Hepatocyte (in vitro differentiated cells): ENCODE results near the gene MBD5. TPM values are rescaled to one million over a fixed set of nuclear protein-coding genes. Genes with fewer than 3 reads are reported as not detected.

Source experiments
- DNase-seq: peaks from one replicate; pipeline ENCODE4 v3.0.0-alpha.2; 2016; ENCODE audit warnings: low spot score
- H2AFZ ChIP-seq: fragments of 200-600 bp; sonication (generic); 2 replicates; pipeline ENCODE4 v1.6.0; 2016; ENCODE audit warnings: antibody characterized with exemption, mild to moderate bottlenecking
- H3K27ac ChIP-seq: fragments of 200-600 bp; sonication (generic); 2 replicates; pipeline ENCODE4 v1.5.1; 2016; ENCODE audit warnings: mild to moderate bottlenecking
- H3K27me3 ChIP-seq: fragments of 200-600 bp; sonication (generic); 2 replicates; pipeline ENCODE4 v1.6.1; 2016
- H3K36me3 ChIP-seq: fragments of 200-600 bp; sonication (generic); replicated peaks from 2 replicates; pipeline ENCODE4 v1.5.1; 2016; ENCODE audit warnings: low read depth; ENCODE audit not compliant: insufficient read depth
- H3K4me1 ChIP-seq: fragments of 200-600 bp; sonication (generic); 2 replicates; pipeline ENCODE4 v1.5.1; 2016; ENCODE audit warnings: mild to moderate bottlenecking, moderate library complexity; ENCODE audit not compliant: insufficient read depth
- H3K4me2 ChIP-seq: fragments of 200-600 bp; sonication (generic); 2 replicates; pipeline ENCODE4 v1.6.0; 2016
- H3K4me3 ChIP-seq: fragments of 200-600 bp; sonication (generic); 2 replicates; pipeline ENCODE4 v1.5.1; 2016; ENCODE audit warnings: mild to moderate bottlenecking
- H3K79me2 ChIP-seq: fragments of 200-600 bp; sonication (generic); 2 replicates; pipeline ENCODE4 v1.6.0; 2017; ENCODE audit warnings: mild to moderate bottlenecking
- H3K9me2 ChIP-seq: fragments of 200-600 bp; sonication (generic); replicated peaks from 2 replicates; pipeline ENCODE4 v1.6.0; 2017; ENCODE audit warnings: mild to moderate bottlenecking; ENCODE audit not compliant: insufficient read depth
- H3K9me3 ChIP-seq: fragments of 200-600 bp; sonication (generic); 2 replicates; pipeline ENCODE4 v1.5.1; 2016; ENCODE audit warnings: low read depth, mild to moderate bottlenecking
- H4K20me1 ChIP-seq: fragments of 200-600 bp; sonication (generic); 2 replicates; pipeline ENCODE4 v1.6.0; 2016; ENCODE audit warnings: mild to moderate bottlenecking; ENCODE audit not compliant: insufficient read depth, poor library complexity, severe bottlenecking
- EZH2 ChIP-seq: fragments of 200-600 bp; sonication (generic); IDR thresholded peaks from 2 replicates; pipeline ENCODE4 v1.6.1; 2016; ENCODE audit warnings: antibody characterized with exemption, mild to moderate bottlenecking, borderline replicate concordance
- EZH2phosphoT487 ChIP-seq: fragments of 200-600 bp; sonication (generic); IDR thresholded peaks from one replicate; pipeline ENCODE4 v1.6.1; 2018; ENCODE audit warnings: antibody characterized with exemption, mild to moderate bottlenecking, low read depth, moderate library complexity; ENCODE audit not compliant: unreplicated experiment, severe bottlenecking
- WGBS: methylation state at CpG from one replicate; pipeline ENCODE4 v1.1.6; 2016; ENCODE audit warnings: low lambda C conversion rate; ENCODE audit errors: missing lambda C conversion rate; 5-methylcytosine and 5-hydroxymethylcytosine counted together
- polyA plus RNA-seq: library from polyadenylated mRNA; unstranded; fragments of >200 nt; fragmentation: Nextera tagmentation; extraction: Ambion mirVana; gene quantifications from 2 replicates; pipeline ENCODE4 v1.2.1, GENCODE V29; 2016
- total RNA-seq: library from RNA; depleted of rRNA; stranded (reverse); fragments of >200 nt; gene quantifications from 2 replicates; pipeline ENCODE4 v1.2.3, GENCODE V29; 2014
- TF ChIP-seq, protein P1 (sequence below): fragments of 200-600 bp; sonication (generic); IDR thresholded peaks from 2 replicates; pipeline ENCODE4 v1.5.1; 2016; ENCODE audit warnings: antibody characterized with exemption, mild to moderate bottlenecking; ENCODE audit not compliant: poor library complexity

Gene MBD5
- total and polyA plus RNA-seq, 2 experiments from 2014 or later, result 20.9 to 36.2 TPM

DNA sequence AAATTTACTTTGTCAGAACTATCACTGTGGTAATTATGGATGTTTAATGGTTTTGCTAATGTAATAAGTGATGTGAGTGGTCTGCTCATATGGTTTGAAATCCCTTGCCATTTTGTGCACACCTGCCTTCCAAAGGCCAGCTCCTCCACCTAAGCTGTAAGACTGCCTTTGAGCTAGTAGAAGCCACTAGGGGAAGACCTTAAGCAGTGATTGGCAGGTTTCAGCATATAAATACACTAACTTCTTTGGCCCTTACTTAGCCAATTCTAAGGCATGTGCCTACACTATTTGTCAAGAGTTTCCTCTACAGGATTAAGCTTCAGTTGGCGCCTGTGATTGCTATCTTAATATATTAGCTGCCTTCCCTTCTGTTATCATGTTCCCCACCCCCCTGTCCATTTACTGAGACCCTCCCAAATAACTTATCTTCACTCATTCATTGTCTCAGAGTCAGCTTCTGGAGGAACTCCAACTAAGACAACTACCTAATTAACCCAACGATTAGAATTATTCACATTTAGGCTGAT is 141.1 kb downstream of the MBD5 start:
- no peak overlapping the region for H3K4me3 ChIP-seq
- H3K27ac ChIP-seq, result no peak overlapping the region
- peaks cover 7% of the 10 kb centered on the region for H3K79me2 ChIP-seq
- H2AFZ ChIP-seq, result no peak overlapping the region
- H3K4me2 ChIP-seq, result no peak overlapping the region
- no peaks in the 10 kb centered on the region for H3K9me3 ChIP-seq
- TF ChIP-seq EZH2phosphoT487, result no peak
- TF ChIP-seq, protein P1, sequence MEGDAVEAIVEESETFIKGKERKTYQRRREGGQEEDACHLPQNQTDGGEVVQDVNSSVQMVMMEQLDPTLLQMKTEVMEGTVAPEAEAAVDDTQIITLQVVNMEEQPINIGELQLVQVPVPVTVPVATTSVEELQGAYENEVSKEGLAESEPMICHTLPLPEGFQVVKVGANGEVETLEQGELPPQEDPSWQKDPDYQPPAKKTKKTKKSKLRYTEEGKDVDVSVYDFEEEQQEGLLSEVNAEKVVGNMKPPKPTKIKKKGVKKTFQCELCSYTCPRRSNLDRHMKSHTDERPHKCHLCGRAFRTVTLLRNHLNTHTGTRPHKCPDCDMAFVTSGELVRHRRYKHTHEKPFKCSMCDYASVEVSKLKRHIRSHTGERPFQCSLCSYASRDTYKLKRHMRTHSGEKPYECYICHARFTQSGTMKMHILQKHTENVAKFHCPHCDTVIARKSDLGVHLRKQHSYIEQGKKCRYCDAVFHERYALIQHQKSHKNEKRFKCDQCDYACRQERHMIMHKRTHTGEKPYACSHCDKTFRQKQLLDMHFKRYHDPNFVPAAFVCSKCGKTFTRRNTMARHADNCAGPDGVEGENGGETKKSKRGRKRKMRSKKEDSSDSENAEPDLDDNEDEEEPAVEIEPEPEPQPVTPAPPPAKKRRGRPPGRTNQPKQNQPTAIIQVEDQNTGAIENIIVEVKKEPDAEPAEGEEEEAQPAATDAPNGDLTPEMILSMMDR, result no peak
- TF ChIP-seq EZH2, result no peak
- H3K4me1 ChIP-seq, result no peaks in the 10 kb centered on the region
- no peaks in the 10 kb centered on the region for H3K27me3 ChIP-seq
- no peak for DNase-seq
- H3K9me2 ChIP-seq, result no peaks in the 10 kb centered on the region
- 77% methylated on average over 2 of the region's 2 CpGs for WGBS
- no peaks in the 10 kb centered on the region for H3K36me3 ChIP-seq
- H4K20me1 ChIP-seq, result no peaks in the 10 kb centered on the region

DNA sequence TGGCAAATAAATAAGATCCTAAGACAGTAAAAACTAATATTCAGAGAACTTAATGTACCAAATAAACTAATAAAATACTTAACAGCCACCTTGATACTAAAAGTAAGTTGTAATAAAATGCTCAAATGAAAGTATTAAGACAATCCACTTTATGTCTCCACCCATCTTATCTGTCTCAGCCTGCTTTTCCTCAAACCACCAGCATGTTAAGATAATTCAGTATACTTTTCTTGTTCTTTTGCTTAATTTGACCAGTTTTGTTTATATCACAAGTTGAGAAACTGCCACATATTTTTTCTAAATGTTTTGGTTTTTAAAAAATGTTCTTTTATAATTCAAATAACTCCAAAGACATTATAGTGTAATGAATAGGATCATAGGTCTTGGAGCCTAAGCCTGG is 142.0 kb downstream of the MBD5 start:
- no peak overlapping the region for H3K27ac ChIP-seq
- TF ChIP-seq EZH2 (no peak), EZH2phosphoT487 (no peak)
- peaks cover 7% of the 10 kb centered on the region for H3K79me2 ChIP-seq
- H3K9me3 ChIP-seq, result no peaks in the 10 kb centered on the region
- H3K4me2 ChIP-seq, result no peak overlapping the region
- no peak overlapping the region for H3K4me3 ChIP-seq
- DNase-seq, result no peak
- no peak overlapping the region for H2AFZ ChIP-seq
- H3K27me3 ChIP-seq, result no peaks in the 10 kb centered on the region
- H3K36me3 ChIP-seq, result no peaks in the 10 kb centered on the region
- H4K20me1 ChIP-seq, result no peaks in the 10 kb centered on the region
- H3K4me1 ChIP-seq, result no peaks in the 10 kb centered on the region
- no peaks in the 10 kb centered on the region for H3K9me2 ChIP-seq

DNA sequence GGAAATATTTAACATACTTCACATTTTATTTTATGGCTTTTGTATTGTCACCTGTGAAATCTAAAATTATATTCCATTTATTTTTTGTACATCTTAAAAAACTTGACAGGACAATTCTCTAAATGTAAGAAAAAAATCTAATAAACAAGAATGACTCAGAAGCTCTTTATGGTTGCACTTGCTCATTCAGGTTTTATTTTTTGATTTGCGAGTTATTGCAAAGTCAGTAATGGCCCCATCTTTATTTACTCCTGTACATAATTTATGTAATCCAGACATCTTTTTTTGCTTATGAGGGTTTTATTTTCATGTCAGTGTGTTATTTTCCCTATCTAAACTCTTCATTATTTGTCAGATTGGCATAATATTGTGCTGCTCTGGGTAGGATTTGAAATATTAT is 145.1 kb downstream of the MBD5 start:
- no peaks in the 10 kb centered on the region for H4K20me1 ChIP-seq
- WGBS, result 95% methylated on average over 1 of the region's 1 CpG
- no peak overlapping the region for H3K4me3 ChIP-seq

DNA sequence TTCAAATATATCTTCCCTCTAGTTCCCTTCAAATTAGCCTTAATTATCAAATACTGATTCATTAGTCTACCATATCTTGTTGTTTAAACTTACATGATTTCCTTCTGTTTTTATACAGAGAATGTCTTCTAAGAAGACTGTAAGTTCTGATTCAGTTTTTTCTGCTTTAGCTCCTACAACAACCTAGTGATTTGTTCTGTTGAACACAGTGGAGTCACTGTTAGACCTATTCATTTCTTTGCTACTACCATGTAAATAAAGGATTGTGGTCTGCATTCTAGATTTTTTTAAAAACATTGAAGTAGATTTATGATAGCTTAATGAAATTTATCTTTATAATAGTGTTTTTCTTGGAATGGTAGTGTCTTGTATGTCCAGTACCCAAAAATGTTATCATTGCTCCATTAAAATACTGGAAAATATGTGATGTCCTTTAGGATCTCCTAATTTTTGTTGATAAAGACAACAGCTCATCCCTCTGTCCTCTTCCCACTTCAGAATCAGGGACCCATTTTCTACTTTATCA is 146.4 kb downstream of the MBD5 start:
- DNase-seq, result no peak
- Histone ChIP-seq H3K27ac (no peak overlapping the region), H4K20me1 (no peaks in the 10 kb centered on the region), H3K9me3 (no peaks in the 10 kb centered on the region), H3K9me2 (no peaks in the 10 kb centered on the region), H3K4me3 (no peak overlapping the region), H3K27me3 (no peaks in the 10 kb centered on the region), H2AFZ (no peak overlapping the region), H3K36me3 (no peaks in the 10 kb centered on the region), H3K4me1 (no peaks in the 10 kb centered on the region), H3K79me2 (peaks cover 6% of the 10 kb centered on the region), H3K4me2 (no peak overlapping the region)
- TF ChIP-seq, protein P1, result no peak
- TF ChIP-seq EZH2phosphoT487, result no peak
- TF ChIP-seq EZH2, result no peak

More for the DNA sequence above, 145.1 kb downstream of the MBD5 start:
- H3K4me2 ChIP-seq, result no peak overlapping the region
- no peak for DNase-seq
- H3K27me3 ChIP-seq, result no peaks in the 10 kb centered on the region
- H3K27ac ChIP-seq, result no peak overlapping the region
- no peaks in the 10 kb centered on the region for H3K36me3 ChIP-seq
- no peaks in the 10 kb centered on the region for H3K4me1 ChIP-seq
- no peak overlapping the region for H2AFZ ChIP-seq
- H3K9me2 ChIP-seq, result no peaks in the 10 kb centered on the region
- H3K79me2 ChIP-seq, result peaks cover 6% of the 10 kb centered on the region
- TF ChIP-seq EZH2 (no peak), EZH2phosphoT487 (no peak)
- TF ChIP-seq, protein P1, result no peak
- H3K9me3 ChIP-seq, result no peaks in the 10 kb centered on the region
